ENCODE measurements around the gene CYP26B1. TPM values are rescaled to one million over a fixed set of nuclear protein-coding genes. Genes with fewer than 3 reads are reported as not detected.

Gene CYP26B1
- total and polyA plus RNA-seq, 2 donors (not counting 3 experiments of a cell fraction or from before 2014, with no cell fraction given), result 0.30 to 1.1 TPM

GRCh38 chr2:72121153-72121552 lies 26.5 kb downstream of the CYP26B1 start:
- Histone ChIP-seq H2AFZ (ENCODE audit: low read depth, low read length) (no peak overlapping the region), H4K20me1 (replicated peaks; ENCODE audit: control insufficient read depth, extremely low read depth, insufficient read depth, low read length) (no peaks in the 10 kb centered on the region), H3K27ac (ENCODE audit: insufficient read depth, low read depth, low read length) (no peak overlapping the region), H3K36me3 (ENCODE audit: control insufficient read depth in 2 of 2, extremely low read depth in 1 of 2, insufficient read depth in 2 of 2, low read length in 2 of 2) (no peaks in the 10 kb centered on the region), H3K9me3 (replicated peaks; ENCODE audit: control insufficient read depth, insufficient read depth, low read length) (no peaks in the 10 kb centered on the region), H3K9me1 (replicated peaks; ENCODE audit: control insufficient read depth, extremely low read depth, insufficient read depth, low read length) (no peaks in the 10 kb centered on the region), H3K4me3 (replicated peaks in 1 of 3; ENCODE audit: insufficient read depth in 1 of 3, low read depth in 1 of 3, low read length in 3 of 3) (no peak overlapping the region), H3K27me3 (ENCODE audit: control insufficient read depth in 2 of 2, insufficient read depth in 2 of 2, low read length in 2 of 2) (peaks cover 10 to 15% of the 10 kb centered on the region in 2 experiments), H3K4me1 (ENCODE audit: control insufficient read depth, extremely low read depth, insufficient read depth, low read length) (peaks cover 4% of the 10 kb centered on the region), H3K4me2 (ENCODE audit: insufficient read depth, low read length) (no peak overlapping the region), H3K79me2 (ENCODE audit: control insufficient read depth, insufficient read depth, low read length) (no peaks in the 10 kb centered on the region), H3K9ac (replicated peaks; ENCODE audit: extremely low read depth, insufficient read depth, low read length) (no peak overlapping the region)
- ChIA-PET CTCF (interaction anchor here (1.0 to 1.1 kb wide), 2 partner anchors 8 to 29 kb away, joined by 3 to 4 read pairs; no protein-coding TSS in a partner anchor), POLR2A (no interaction called here)
- FAIRE-seq (no peak), DNase-seq (ENCODE audit: low read depth, low spot score) (no peak)
- dilution Hi-C loops (cut with MboI; ENCODE audit: extremely low pct_ligation_motif_present, low sequenced_read_pairs) (no loop called here), intact Hi-C loops (cut with micrococcal nuclease) (no loop called here)
- BruUV-seq (replicated peaks), result no TSS peak
- TF ChIP-seq CTCF (IDR thresholded peaks at IDR 0.05; ENCODE audit: extremely low read depth in 1 of 2, insufficient read depth in 1 of 2, low read depth in 1 of 2, low read length in 2 of 2) (no peak), MYC (IDR thresholded peaks at IDR 0.05; ENCODE audit: low read depth, low read length) (no peak), FOS (IDR thresholded peaks at IDR 0.05; ENCODE audit: borderline replicate concordance, insufficient read depth, low read length) (no peak), POLR2A (IDR thresholded peaks at IDR 0.05; ENCODE audit: low read depth, low read length) (no peak), POLR2AphosphoS5 (IDR thresholded peaks at IDR 0.05; ENCODE audit: insufficient read depth, low read depth, low read length) (no peak), JUN (IDR thresholded peaks at IDR 0.05; ENCODE audit: borderline replicate concordance, insufficient read depth, insufficient read length, low read depth) (no peak), GATA2 (IDR thresholded peaks at IDR 0.05; ENCODE audit: insufficient read depth, insufficient read length, low read depth, low read length) (no peak), MAX (IDR thresholded peaks at IDR 0.05; ENCODE audit: insufficient read depth, insufficient read length) (no peak), EZH2 (IDR thresholded peaks at IDR 0.05; ENCODE audit: borderline replicate concordance, low read depth, low read length, severe bottlenecking) (no peak)
